Osteoblast (primary cell): ENCODE results near the gene LPIN1. TPM values are rescaled to one million over a fixed set of nuclear protein-coding genes. Genes with fewer than 3 reads are reported as not detected.
"Not testable (repeated sequence)": the region's sequence is repeated elsewhere in the genome, so short reads cannot be mapped to it uniquely, and the experiment has no call there.

Experiments
- DNase-seq: peaks from one replicate; pipeline ENCODE4 v3.0.0; 2011; ENCODE audit warnings: low spot score, mixed read lengths; ENCODE audit not compliant: insufficient read length; ENCODE audit errors: missing footprints
- H2AFZ ChIP-seq: 2 replicates; pipeline ENCODE4 v1.6.0; 2011; ENCODE audit warnings: mild to moderate bottlenecking, low read length
- H3K27ac ChIP-seq: 2 replicates; pipeline ENCODE4 v1.5.1; 2011; ENCODE audit warnings: mild to moderate bottlenecking, low read depth, low read length, moderate library complexity
- H3K27me3 ChIP-seq: 2 replicates; pipeline ENCODE4 v1.6.0; 2012; ENCODE audit warnings: mild to moderate bottlenecking, control low read depth, inconsistent platforms, low read length, moderate library complexity; ENCODE audit not compliant: insufficient read depth
- H3K36me3 ChIP-seq: 2 replicates; pipeline ENCODE4 v1.5.1; 2011; ENCODE audit warnings: mild to moderate bottlenecking, low read length, control low read depth, moderate library complexity; ENCODE audit not compliant: insufficient read depth
- H3K4me1 ChIP-seq: 2 replicates; pipeline ENCODE4 v1.5.1; 2011; ENCODE audit warnings: mild to moderate bottlenecking, low read length, control low read depth, moderate library complexity; ENCODE audit not compliant: insufficient read depth
- H3K4me2 ChIP-seq: 2 replicates; pipeline ENCODE4 v1.6.0; 2011; ENCODE audit warnings: mild to moderate bottlenecking, low read length; ENCODE audit not compliant: insufficient read depth
- H3K4me3 ChIP-seq: fragments of 200-600 bp; sonication (generic); 3 replicates; pipeline ENCODE4 v1.5.1; 2012; ENCODE audit warnings: mild to moderate bottlenecking, low read length, inconsistent platforms; ENCODE audit not compliant: insufficient read depth
- H3K79me2 ChIP-seq: 2 replicates; pipeline ENCODE4 v1.6.0; 2012; ENCODE audit warnings: mild to moderate bottlenecking, low read length, control low read depth, inconsistent platforms; ENCODE audit not compliant: insufficient read depth
- H3K9me3 ChIP-seq: 2 replicates; pipeline ENCODE4 v1.5.1; 2011; ENCODE audit warnings: low read depth, low read length, control low read depth
- H4K20me1 ChIP-seq: 2 replicates; pipeline ENCODE4 v1.6.0; 2012; ENCODE audit warnings: mild to moderate bottlenecking, low read length, control low read depth; ENCODE audit not compliant: insufficient read depth
- CTCF ChIP-seq: IDR thresholded peaks from 2 replicates; pipeline ENCODE4 v1.5.1; 2011; ENCODE audit warnings: mild to moderate bottlenecking, low read depth, low read length, moderate library complexity; ENCODE audit errors: extremely low read depth
- total RNA-seq: library from RNA; depleted of rRNA; stranded (reverse); fragments of >200 nt; gene quantifications from 2 replicates; pipeline ENCODE4 v1.2.3, GENCODE V29; 2012

LPIN1 gene
- total RNA-seq, 1 donor: 117 TPM

- H3K4me2 ChIP-seq: no peak overlapping the region
- H3K4me3 ChIP-seq: no peak overlapping the region
- no peak overlapping the region for H3K27ac ChIP-seq
- no peak overlapping the region for H2AFZ ChIP-seq
- no peak for DNase-seq
- H3K79me2 ChIP-seq: no peaks in the 10 kb centered on the region
- H3K27me3 ChIP-seq: no peaks in the 10 kb centered on the region
- H3K36me3 ChIP-seq: peaks cover 12% of the 10 kb centered on the region
- H4K20me1 ChIP-seq: no peaks in the 10 kb centered on the region
- no peak for TF ChIP-seq CTCF
- H3K4me1 ChIP-seq: no peaks in the 10 kb centered on the region
- no peaks in the 10 kb centered on the region for H3K9me3 ChIP-seq
Measured at GRCh38 chr2:11814979-11815510, 68.6 kb downstream of the LPIN1 start.

- peaks cover 16% of the 10 kb centered on the region for H3K36me3 ChIP-seq
- H3K27ac ChIP-seq, H3K79me2 ChIP-seq, H3K4me3 ChIP-seq, H3K27me3 ChIP-seq, DNase-seq, H2AFZ ChIP-seq, H4K20me1 ChIP-seq, H3K9me3 ChIP-seq, H3K4me2 ChIP-seq, H3K4me1 ChIP-seq: not testable (repeated sequence)
Measured at GRCh38 chr2:11816935-11817334, 70.5 kb downstream of the LPIN1 start.

- no peak for TF ChIP-seq CTCF
- Histone ChIP-seq H3K4me1 (no peaks in the 10 kb centered on the region), H3K9me3 (no peaks in the 10 kb centered on the region), H3K79me2 (no peaks in the 10 kb centered on the region), H3K27me3 (no peaks in the 10 kb centered on the region), H2AFZ (no peak overlapping the region), H3K4me3 (no peak overlapping the region), H3K36me3 (peaks cover 22% of the 10 kb centered on the region), H4K20me1 (no peaks in the 10 kb centered on the region), H3K27ac (no peak overlapping the region), H3K4me2 (no peak overlapping the region)
- no peak for DNase-seq
Measured at GRCh38 chr2:11819235-11819729, 72.8 kb downstream of the LPIN1 start.

- TF ChIP-seq CTCF: no peak
- no peak overlapping the region for H3K4me2 ChIP-seq
- DNase-seq: no peak
- H2AFZ ChIP-seq: no peak overlapping the region
- H3K79me2 ChIP-seq: no peaks in the 10 kb centered on the region
- no peak overlapping the region for H3K4me3 ChIP-seq
- H3K27ac ChIP-seq: no peak overlapping the region
- no peaks in the 10 kb centered on the region for H3K4me1 ChIP-seq
- no peaks in the 10 kb centered on the region for H3K9me3 ChIP-seq
- H3K27me3 ChIP-seq: no peaks in the 10 kb centered on the region
- H3K36me3 ChIP-seq: peaks cover 27% of the 10 kb centered on the region
- H4K20me1 ChIP-seq: no peaks in the 10 kb centered on the region
Measured at GRCh38 chr2:11820650-11821049, 74.2 kb downstream of the LPIN1 start.
